ENCODE data around the gene KLHL17. TPM values are rescaled to one million over a fixed set of nuclear protein-coding genes. Genes with fewer than 3 reads are reported as not detected.
A peak's percentile ranks its signal among the peaks of the same experiment; 100 is the strongest.

KLHL17 gene
- total RNA-seq, 1 experiment from 2014 or later: 41.4 TPM

- H3K9ac ChIP-seq (ENCODE audit: extremely low read depth, insufficient read length, low read length): no peak overlapping the region
- no peak overlapping the region for H4K8ac ChIP-seq (replicated peaks; ENCODE audit: insufficient read length, low read depth, low read length)
- no peak overlapping the region for H4K91ac ChIP-seq (ENCODE audit: insufficient read length, low read depth, low read length)
- H2BK15ac ChIP-seq (ENCODE audit: low read depth, low read length): no peak overlapping the region
- no peaks in the 10 kb centered on the region for H3K79me2 ChIP-seq (ENCODE audit: insufficient read depth, low read length)
- no peak overlapping the region for H3K56ac ChIP-seq (ENCODE audit: insufficient read length, low read depth, low read length)
- H2BK120ac ChIP-seq (ENCODE audit: low read depth, low read length, poor library complexity, severe bottlenecking): no peak overlapping the region
- H3K27ac ChIP-seq (ENCODE audit: insufficient read length, low read depth, low read length): no peak overlapping the region
- no peak overlapping the region for H3K4ac ChIP-seq (ENCODE audit: low read depth, low read length)
- peaks cover 22 to 30% of the 10 kb centered on the region in 2 experiments for H3K4me1 Mint-ChIP-seq
- H2BK12ac ChIP-seq (ENCODE audit: insufficient read length, low read depth, low read length): no peak overlapping the region
- no peak overlapping the region for H2BK20ac ChIP-seq (ENCODE audit: low read depth, low read length, poor library complexity, severe bottlenecking)
- DNase-seq: peak; percentile 62
- no CpG with 5 or more reads among the region's 120 CpGs for WGBS (ENCODE audit: extremely low coverage, insufficient read length, low lambda C conversion rate)
- no peaks in the 10 kb centered on the region for H3K79me1 ChIP-seq (ENCODE audit: insufficient read depth, low read depth, low read length, poor library complexity, severe bottlenecking)
- H4K5ac ChIP-seq (ENCODE audit: insufficient read length, low read depth, low read length): no peak overlapping the region
- no peaks in the 10 kb centered on the region for H3K4me1 ChIP-seq (ENCODE audit: insufficient read depth, low read length)
- H3K18ac ChIP-seq (ENCODE audit: insufficient read length, low read depth, low read length): no peak overlapping the region
- TF ChIP-seq CTCF (conservative IDR thresholded peaks at IDR 0.05): no peak
- peak overlapping the region; percentile 51 to 68; a peak in 4 of 5 replicates for H3K4me3 Mint-ChIP-seq
- peaks cover 7% of the 10 kb centered on the region for H3K23me2 ChIP-seq (ENCODE audit: insufficient read length, low read depth, low read length, poor library complexity, severe bottlenecking)
- no peak overlapping the region for H2AK5ac ChIP-seq (ENCODE audit: insufficient read length, low read length)
- H3K14ac ChIP-seq (ENCODE audit: insufficient read depth, low read length): no peak overlapping the region
- H3K27ac Mint-ChIP-seq: no peak overlapping the region
- peaks cover 16% of the 10 kb centered on the region for H4K20me1 ChIP-seq (ENCODE audit: control insufficient read depth, insufficient read depth, insufficient read length)
- no peak overlapping the region for H3T11ph ChIP-seq (ENCODE audit: low read length)
- H3K27me3 ChIP-seq (ENCODE audit: insufficient read depth, low read length): peaks cover 86% of the 10 kb centered on the region
- peaks cover 4 to 5% of the 10 kb centered on the region in 2 experiments; a peak in 2 of 5 replicates for H3K9me3 Mint-ChIP-seq
- peaks cover 90% of the 10 kb centered on the region for H3K27me3 Mint-ChIP-seq (ENCODE audit: low read depth)
- H3K4me2 ChIP-seq (ENCODE audit: insufficient read depth, insufficient read length, low read length): peak overlapping the region; percentile 28
- H2BK5ac ChIP-seq (ENCODE audit: insufficient read length, low read length): no peak overlapping the region
- no peaks in the 10 kb centered on the region for H3K9me3 ChIP-seq (ENCODE audit: control insufficient read depth, low read depth, low read length)
- H2AFZ ChIP-seq (ENCODE audit: low read length): no peak overlapping the region
- H3K36me3 Mint-ChIP-seq (ENCODE audit: insufficient read depth in 1 of 3, low read depth in 3 of 3): peaks cover 0 to 4% (median 0%) of the 10 kb centered on the region in 3 experiments; a peak in 3 of 7 replicates
- H3K23ac ChIP-seq (ENCODE audit: insufficient read length, low read depth, low read length): no peak overlapping the region
Measured at GRCh38 chr1:924656-925560, 35.5 kb upstream of the KLHL17 start.

Measured in H9 (cell line).